HT-29 (cell line): Measurements from ENCODE around the gene WWOX. TPM values are rescaled to one million over a fixed set of nuclear protein-coding genes. Genes with fewer than 3 reads are reported as not detected.

ENCODE experiments used
- DNase-seq: peaks from one replicate; pipeline ENCODE4 v3.0.0-alpha.2; 2015; ENCODE audit warnings: low spot score
- total RNA-seq: library from RNA; depleted of rRNA; stranded (reverse); fragments of >200 nt; shearing (Covaris generic); gene quantifications from 2 replicates; pipeline ENCODE4 v1.2.3, GENCODE V29; 2014

Gene WWOX
- total RNA-seq, 1 experiment from 2014 or later: 27.3 TPM

DNA sequence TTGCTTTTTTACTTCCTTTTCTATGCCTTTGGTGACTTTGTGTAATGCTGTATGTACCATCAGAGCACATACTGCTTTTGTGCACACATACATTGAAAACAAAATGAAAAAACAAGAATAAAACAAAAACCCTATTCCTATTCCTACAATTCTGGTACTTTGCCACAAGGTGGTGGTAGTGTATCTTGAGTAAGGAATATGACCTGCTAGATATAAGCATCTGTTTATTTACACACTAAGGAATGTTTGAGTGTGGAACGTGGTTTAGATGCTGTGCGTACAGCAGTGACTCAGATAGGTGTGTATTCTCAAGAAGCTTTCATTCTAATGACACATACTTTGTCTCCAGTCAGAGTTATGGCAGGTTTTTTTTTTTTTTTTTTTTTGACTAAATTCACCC lies 606.2 kb downstream of the WWOX start:
- DNase-seq: peak; percentile 44

DNA sequence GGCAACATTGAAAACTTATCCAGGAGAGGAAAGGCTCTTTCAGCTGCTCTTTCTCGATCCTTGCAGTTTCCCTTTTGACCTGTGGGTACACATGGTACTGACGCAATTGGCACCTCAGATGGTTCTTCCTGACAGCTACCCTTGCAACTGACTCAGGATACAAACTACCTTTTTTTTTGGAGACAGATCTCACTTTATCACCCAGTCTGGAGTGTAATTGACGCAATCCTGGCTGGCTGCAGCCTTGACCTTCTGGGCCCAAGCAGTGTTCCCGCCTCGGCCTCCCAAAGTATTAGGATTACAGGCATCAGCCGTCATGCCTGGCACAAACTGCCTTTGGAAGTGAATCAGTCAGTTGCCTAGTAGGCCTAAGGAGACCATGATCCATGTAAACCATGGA lies 607.2 kb downstream of the WWOX start:
- DNase-seq: no peak

- DNase-seq: no peak
Observed at GRCh38 chr16:78709137-78709884, 609.9 kb downstream of the WWOX start.

- DNase-seq: no peak
Observed at GRCh38 chr16:78715106-78715505, 615.7 kb downstream of the WWOX start.

- DNase-seq: no peak
Observed at GRCh38 chr16:78715673-78716072, 616.2 kb downstream of the WWOX start.

GRCh38 chr16:78718141-78718540 lies 618.7 kb downstream of the WWOX start:
- DNase-seq: no peak

- DNase-seq: no peak
Observed at GRCh38 chr16:78720416-78720815, 621.0 kb downstream of the WWOX start.

- DNase-seq: peak; percentile 5
Observed at GRCh38 chr16:78727536-78727935, 628.1 kb downstream of the WWOX start.

GRCh38 chr16:78729687-78730086 lies 630.2 kb downstream of the WWOX start:
- no peak for DNase-seq

- no peak for DNase-seq
Observed at GRCh38 chr16:78731785-78732184, 632.3 kb downstream of the WWOX start.

DNA sequence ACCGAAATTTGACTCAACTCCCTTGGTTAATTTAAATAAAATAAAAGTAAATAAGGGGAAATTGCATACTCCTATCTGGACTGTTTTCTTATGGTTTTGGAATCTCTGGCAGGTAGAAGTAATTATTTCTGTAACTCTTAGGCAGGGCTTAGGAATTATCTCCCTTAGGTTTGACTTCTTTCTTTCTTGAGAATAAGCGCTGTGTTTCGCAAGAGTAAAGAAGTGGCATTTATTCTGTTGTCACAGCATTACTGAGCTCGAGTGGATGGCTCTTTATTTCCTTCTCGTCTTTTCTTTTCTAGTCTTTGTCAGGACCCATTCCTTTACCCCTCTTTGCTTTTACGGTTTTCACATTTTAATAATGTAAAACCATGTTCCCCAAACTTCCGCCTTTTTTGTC lies 633.2 kb downstream of the WWOX start:
- DNase-seq: no peak

- DNase-seq: no peak
Observed at GRCh38 chr16:78735337-78735736, 635.9 kb downstream of the WWOX start.

- no peak for DNase-seq
Observed at GRCh38 chr16:78737630-78738029, 638.2 kb downstream of the WWOX start.

DNA sequence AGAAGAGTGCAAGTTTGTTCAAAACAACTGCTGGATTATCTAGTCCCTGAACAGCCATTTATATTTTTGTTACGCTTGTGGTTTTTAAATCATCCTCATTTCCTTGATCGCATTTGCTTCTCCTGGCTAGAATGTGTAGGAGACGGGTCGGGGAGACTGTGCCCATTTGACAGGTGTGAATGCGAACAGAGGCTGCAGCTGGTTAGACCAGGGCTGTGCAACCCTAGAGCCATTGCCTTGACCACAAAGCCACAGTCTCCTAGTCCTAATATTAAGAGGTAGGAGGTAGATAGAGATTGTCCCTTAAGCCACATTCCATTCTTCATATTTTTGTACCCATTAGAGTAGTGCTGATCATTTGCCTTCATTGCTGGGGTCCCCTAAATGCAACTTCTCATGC lies 639.1 kb downstream of the WWOX start:
- no peak for DNase-seq

- no peak for DNase-seq
Observed at GRCh38 chr16:78740269-78740668, 640.8 kb downstream of the WWOX start.

GRCh38 chr16:78742501-78743283 lies 643.2 kb downstream of the WWOX start:
- DNase-seq: no peak

- no peak for DNase-seq
Observed at GRCh38 chr16:78743556-78743955, 644.1 kb downstream of the WWOX start.

- DNase-seq: no peak
Observed at GRCh38 chr16:78744099-78744498, 644.6 kb downstream of the WWOX start.

DNA sequence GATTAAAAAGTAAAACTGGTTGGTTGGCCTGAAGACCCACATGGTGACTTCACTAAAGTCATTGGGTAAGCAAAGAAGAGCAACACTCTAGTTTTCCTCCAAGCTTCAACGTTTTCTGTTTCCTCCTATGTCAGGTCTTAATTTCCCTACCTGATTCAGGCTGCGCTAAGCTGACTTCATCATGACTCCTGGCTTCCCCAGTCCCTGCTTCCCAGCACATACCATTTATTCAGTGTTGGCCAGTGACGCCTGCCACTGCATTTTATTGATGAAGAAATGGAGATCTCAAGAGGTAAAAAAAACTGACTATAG lies 645.3 kb downstream of the WWOX start:
- DNase-seq: no peak

- DNase-seq: no peak
Observed at GRCh38 chr16:78745108-78746019, 645.9 kb downstream of the WWOX start.

DNA sequence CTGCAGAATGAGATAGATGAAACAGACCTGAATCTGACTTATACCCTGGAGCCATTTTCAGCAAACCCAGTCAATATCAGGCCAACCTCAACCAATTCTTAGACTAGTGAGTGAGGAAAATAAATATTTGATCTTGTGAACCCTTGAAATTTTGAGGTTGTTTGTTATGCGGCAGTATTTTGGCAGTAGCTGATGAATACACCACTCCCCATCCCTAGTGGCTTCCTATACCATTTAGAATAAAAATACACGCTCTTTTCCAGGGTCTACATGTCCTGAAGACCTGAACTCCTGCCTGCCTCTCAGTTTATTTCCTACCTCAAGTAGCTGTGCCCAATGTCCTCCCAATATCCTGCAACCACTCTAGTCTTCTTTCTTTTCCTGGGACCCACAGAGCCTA lies 647.3 kb downstream of the WWOX start:
- no peak for DNase-seq

- no peak for DNase-seq
Observed at GRCh38 chr16:78748220-78748929, 648.9 kb downstream of the WWOX start.
